GM18858 (cell line): Measurements from ENCODE around the gene ZNF491.
"Not testable (repeated sequence)": the region's sequence is repeated elsewhere in the genome, so short reads cannot be mapped to it uniquely, and the experiment has no call there.

ENCODE experiments used
- ATAC-seq: cut with Tn5 transposase; IDR thresholded peaks from one replicate; pipeline ENCODE4 v1.9.1; 2021; ENCODE audit not compliant: unreplicated experiment

The ZNF491 gene

GRCh38 chr19:11806354-11807098 lies 8.2 kb downstream of the ZNF491 start:
- ATAC-seq = no peak

GRCh38 chr19:11807099-11807380 lies 8.7 kb downstream of the ZNF491 start:
- ATAC-seq = no peak

- ATAC-seq = no peak
Measured at GRCh38 chr19:11813703-11814028, 15.3 kb downstream of the ZNF491 start.

- ATAC-seq = peak; percentile 68
Measured at GRCh38 chr19:11814029-11814699, 15.8 kb downstream of the ZNF491 start, which contains the start of gene ZNF440. ZNF440 (plus strand) TSS chr19:11814273; CDS start chr19:11814448, 175 bp downstream.

- no peak for ATAC-seq
Measured at GRCh38 chr19:11814700-11815035, 16.3 kb downstream of the ZNF491 start.

GRCh38 chr19:11821474-11822109 lies 23.3 kb downstream of the ZNF491 start:
- no peak for ATAC-seq

GRCh38 chr19:11828957-11829876 lies 30.9 kb downstream of the ZNF491 start:
- not testable (repeated sequence) for ATAC-seq

GRCh38 chr19:11832253-11832912 lies 34.1 kb downstream of the ZNF491 start:
- ATAC-seq = no peak

GRCh38 chr19:11833541-11833940 lies 35.2 kb downstream of the ZNF491 start:
- no peak for ATAC-seq

GRCh38 chr19:11835626-11836066 lies 37.3 kb downstream of the ZNF491 start:
- not testable (repeated sequence) for ATAC-seq

- no peak for ATAC-seq
Measured at GRCh38 chr19:11843722-11844121, 45.4 kb downstream of the ZNF491 start.

- ATAC-seq = not testable (repeated sequence)
Measured at GRCh38 chr19:11847615-11848014, 49.3 kb downstream of the ZNF491 start.

GRCh38 chr19:11848200-11848593 lies 49.9 kb downstream of the ZNF491 start:
- no peak for ATAC-seq

- ATAC-seq = no peak
Measured at GRCh38 chr19:11848594-11849469, 50.5 kb downstream of the ZNF491 start, which contains the start of gene ZNF439. ZNF439 (plus strand) TSS chr19:11848726; CDS start chr19:11848868, 142 bp downstream.

- ATAC-seq = not testable (repeated sequence)
Measured at GRCh38 chr19:11850289-11850688, 52.0 kb downstream of the ZNF491 start.

GRCh38 chr19:11853358-11853757 lies 55.0 kb downstream of the ZNF491 start:
- no peak for ATAC-seq

GRCh38 chr19:11856596-11857250 lies 58.4 kb downstream of the ZNF491 start:
- no peak for ATAC-seq
